HG03354 (cell line): ENCODE measurements around the gene PBX1.
A peak's percentile ranks its signal among the peaks of the same experiment; 100 is the strongest.

Experiments used
- ATAC-seq: cut with Tn5 transposase; IDR thresholded peaks from one replicate; pipeline ENCODE4 v1.9.1; 2021; ENCODE audit warnings: mild to moderate bottlenecking; ENCODE audit not compliant: unreplicated experiment, poor library complexity, severe bottlenecking

Gene PBX1

DNA sequence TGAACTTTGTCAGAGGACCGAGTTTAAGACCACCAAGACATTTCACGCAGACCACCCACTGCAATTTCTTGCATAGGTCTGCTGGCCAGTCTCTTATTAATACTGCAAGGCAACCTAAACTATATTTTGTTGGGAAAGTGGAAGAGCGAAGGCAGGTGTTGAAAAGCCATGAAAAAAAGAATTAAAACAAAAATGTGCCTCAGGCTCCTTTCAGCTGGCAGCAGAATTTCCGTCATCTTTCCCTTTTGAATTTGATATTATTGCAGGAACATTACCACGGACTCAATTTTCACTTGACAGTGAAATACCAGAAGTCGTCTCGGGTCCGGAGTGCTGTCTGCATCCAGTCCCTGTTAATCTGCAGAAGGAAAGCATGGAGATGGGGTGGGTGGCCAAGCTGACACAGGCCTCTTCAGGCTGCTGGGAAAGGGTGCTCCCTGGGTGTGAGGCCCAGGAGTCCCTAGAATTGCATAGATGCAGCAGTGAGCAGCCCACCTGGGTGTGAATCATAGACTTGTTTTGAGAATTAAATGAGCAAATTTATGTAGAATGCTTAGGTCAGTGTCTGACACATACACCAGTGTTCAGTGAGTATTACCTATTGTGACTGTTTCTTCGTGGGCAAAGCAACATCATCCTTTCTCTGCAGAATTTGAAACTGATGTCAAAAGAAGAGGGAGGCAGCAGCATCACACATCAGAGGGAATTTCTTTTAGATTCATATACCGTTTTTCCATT is 150.7 kb downstream of the PBX1 start:
- no peak for ATAC-seq

DNA sequence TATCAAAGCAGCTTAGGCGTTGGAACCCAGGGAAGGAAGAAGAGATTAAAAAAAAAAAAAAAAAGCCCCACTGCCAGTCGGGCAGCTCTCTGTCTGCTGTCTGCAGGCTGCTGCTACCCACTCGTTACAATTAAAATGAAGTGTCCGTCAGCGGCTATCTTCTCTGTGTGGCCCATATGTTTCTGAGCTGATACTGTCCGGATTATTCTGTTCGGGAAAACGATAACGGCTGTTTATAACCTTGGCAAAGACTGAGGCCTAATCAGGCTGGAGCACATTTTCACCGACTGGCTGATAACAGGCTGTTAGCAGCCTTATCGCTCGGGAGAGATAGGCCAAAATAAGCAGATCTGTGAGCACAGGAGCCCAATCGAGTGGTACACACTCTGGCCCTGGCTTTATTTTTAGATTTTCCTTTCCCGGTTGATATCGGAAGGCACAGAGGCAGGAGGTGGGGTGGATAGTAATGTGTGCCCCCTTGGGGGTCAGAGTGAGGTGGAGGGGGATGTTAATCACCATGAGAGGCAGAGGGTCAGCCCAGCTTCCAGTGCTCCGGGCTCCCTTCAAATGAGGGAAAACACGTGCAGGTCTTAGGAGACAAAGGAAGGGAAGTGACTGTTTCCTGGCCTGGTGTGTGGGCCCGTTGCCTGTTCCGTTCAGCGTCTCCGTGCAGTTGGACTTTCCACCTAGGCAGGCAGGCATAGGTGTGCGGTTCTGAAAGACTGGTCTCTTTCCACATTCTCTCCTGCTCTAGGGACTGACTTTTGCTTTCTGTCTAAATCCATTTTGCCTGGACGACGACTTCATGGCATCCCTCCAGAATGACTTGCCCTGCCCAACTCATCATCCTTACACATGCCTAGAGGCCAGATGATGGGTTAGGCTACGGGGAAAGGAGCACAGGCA is 153.4 kb downstream of the PBX1 start:
- ATAC-seq, result no peak

DNA sequence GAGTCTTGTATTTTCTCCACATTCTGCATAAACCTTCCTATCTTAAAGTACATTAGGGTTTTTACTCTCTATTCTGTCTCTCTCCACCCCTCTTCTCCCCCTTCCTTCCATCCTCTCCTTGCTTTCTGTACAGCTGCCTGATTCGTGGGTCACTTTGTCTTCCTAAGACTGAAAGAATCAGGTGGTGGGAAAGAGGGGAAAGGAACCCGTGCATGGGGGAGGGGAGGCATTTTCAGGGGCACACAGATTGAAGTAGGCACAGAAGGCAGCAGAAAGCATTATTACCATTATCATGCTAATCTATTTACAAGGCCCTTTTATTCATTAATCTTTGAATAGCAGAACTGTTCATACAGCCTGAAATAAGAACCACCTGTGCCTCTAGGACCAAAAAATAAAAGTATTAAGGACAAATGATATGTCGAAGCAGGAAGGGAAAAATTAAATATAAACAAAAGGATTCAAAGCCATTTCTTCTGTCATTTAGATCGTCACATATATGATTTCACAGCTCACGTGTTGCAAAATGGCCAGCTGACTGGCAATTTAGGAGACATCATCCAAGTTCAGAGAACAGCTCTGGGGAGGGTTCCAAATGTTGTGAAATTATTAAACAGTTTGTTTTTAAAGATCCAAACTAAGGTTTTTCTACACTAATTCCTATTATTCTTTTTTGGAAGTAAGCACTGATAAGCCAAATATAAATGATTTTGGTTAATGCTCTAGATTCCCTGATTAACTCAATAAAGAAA is 154.6 kb downstream of the PBX1 start:
- ATAC-seq, result no peak

DNA sequence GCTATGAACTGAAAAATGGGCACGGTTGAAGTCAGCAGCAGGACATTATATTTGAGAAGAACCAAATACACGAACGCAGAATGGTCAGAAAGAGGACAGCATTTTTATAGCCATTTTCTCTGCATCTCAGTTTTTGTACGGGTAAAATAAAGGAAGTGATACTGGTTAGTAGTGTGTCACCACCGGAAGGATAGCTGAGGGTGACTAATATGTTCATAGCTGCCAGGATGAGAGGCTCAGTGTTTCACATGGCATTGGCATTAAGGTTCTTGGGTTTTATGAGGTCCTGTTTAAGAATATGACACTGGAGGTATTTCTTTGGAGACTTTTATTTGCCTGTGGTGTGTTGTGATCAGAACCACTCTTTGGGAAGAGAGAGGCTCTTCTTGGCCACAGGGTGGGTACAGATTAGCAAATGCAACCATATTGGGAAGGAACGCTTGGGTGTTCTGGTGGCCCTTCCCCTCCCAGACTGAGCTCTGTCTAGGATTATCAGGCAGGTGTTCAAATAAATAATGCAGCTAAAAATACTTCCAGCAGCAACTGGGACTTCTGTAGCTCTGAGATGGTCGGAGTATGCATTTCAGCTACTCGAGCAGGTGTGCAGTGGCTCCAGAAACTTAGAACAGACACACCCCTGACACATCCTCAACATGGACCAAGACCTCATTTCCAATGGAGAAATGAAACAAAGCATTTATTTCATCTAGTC is 158.2 kb downstream of the PBX1 start:
- ATAC-seq, result peak; percentile 89

DNA sequence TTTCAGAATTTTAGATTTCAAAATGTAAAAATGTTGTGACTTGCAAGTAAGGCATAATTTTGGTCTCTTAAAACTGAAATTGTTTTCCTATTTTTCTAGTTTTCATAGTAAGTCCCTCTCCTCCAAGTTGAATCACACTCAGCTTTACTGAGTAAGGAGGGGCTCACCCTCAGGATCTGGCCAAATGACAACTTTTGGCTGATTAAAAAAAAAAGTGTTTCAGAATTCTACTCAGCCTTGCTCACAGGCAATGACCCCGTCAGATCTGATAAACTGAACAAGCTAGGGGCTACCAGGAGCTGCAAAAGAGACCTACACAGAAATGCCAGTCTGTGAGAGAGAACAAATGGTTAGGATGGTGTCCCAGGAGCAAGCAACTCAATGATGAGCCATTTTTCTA is 159.8 kb downstream of the PBX1 start:
- no peak for ATAC-seq

DNA sequence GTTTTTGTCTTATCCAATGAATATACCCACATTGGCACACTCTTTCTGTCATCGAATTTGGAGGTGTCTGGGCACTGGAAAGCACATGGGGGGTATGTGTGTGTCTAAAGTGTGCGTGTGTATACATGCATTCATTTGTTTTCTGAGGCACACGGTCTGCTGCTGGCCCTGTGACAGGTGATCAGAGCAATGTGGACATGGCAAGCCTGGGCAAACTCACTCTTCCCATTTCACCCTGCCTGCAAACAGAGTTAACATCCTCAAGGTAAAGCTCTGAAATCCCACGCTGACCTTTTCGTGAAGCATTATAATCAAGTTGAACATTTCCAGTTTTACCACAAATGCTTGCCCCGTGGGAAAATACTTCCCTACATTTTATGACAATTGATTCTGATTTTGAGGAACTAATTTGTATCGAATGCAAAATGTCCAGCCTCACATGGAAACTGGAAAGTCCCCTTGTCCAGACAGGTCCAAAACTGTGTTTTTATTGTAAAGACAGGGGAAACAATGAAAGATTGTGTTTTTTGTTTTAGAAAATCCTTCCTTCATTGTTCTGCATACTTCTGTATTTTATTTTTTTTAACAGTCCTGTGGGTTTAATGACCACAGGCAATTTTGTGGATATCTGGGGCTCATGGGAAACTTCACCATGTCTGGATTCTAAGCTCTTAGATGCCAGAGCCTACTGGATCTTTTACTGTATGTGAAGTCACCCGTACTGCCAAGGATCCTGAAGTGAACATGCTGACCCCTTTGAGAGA is 160.9 kb downstream of the PBX1 start:
- ATAC-seq, result no peak

DNA sequence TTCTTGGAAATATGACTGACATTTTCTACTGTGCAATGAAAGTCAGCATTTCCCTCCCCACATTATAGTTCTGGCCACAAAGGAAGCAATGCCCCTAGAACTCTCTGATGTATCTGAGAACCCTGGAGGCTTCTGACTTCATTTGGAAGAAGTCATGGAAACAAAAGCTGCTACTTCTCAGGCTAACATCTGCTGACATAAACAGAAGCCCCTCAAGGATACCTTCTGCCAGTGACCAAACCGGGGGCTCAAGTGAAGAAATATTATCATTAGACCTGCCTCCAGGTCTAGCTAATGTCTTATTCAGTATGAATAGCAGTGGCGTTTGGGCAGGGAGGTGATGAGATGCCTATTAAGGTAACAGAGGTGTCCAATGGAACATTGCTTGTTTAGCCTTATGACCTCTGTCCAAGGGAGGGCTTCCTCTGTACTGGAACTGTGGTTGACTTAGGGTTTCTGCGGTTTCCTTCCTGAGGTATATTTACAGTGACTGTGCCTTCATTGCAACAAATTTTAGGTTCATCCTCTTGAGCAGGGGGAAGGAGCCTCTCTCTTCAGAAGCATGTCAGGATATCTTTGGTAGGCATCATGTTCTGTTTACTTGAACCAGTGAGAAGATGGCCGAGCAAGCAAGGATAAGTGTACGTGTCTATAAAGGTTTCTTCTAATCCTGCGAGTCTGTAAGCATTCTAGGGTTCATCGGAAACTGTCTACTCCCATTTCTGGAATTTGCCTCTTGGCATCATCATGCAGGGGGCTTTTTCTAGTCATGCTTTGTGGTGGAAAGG is 161.7 kb downstream of the PBX1 start:
- ATAC-seq, result no peak

DNA sequence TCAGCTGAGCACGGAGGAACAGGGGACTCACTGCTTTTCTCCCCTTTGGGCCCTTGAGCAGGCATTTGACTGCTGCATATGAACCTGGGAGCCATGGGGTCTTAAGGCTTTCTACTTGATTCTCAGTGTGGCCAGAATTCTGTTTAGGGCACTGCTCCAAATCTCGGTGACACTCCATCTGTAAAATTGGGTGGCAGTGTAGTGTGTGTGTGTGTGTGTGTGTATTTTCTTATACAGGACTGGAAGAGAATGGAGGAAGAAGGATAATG is 162.2 kb downstream of the PBX1 start:
- no peak for ATAC-seq

DNA sequence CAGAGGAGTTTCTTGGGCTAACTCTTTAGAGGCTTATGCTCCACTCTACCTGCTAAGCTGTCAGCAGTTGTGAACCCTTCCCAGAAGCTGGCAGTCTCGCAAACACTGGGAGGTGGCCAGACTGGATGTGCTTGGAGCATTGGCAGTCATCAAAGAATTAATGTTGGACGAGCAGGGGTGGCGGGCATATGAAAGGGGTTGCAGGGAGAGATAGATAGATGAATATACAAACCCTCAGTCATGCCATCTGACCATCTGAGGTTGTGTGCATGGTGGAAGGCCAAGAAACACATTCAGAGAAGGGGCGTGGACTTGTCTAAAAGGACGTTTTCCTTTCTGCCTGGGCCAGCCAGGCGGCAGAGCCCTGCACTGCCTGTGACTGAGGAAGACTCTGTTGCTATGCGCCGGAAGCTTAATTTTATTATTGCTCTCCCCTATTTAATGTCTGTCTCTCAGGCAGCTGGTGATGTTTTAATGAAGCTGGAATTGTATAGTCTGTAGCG is 164.4 kb downstream of the PBX1 start:
- no peak for ATAC-seq

DNA sequence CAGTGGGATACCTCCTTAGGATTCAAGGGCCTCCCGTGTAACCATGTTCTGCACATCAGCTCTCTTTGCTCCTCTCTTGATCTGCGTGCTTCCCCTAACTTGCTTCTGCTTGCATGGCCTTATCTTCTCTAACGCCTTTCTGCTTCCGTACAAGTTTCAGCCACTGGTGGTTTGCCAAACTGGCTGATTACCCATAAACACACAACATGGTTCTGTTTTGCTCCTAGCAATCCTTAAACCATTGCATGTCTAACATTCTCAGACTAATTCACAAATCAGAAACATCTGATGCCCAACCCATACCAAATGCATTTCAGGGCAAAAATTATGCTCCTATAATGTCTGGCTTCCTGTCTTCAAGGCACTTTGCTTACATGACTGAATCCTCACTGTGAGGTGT is 166.4 kb downstream of the PBX1 start:
- ATAC-seq, result no peak

DNA sequence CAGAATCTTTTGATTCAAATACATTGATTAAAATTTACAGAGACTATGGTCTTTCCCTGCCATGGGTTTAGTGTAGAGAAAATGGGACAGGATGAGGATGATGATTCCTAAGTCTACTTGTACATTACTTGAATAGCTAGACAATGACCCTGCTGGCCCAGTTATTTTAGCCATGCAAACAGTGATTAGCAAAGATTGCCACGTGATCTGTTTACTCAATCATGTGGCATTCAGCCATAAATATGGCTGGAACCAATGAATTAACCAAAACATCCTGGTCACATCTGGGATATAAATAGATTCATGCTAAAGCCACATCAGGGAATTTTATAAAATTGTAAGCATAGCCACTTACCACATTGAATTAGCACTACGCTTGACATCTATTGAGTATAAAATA is 167.3 kb downstream of the PBX1 start:
- no peak for ATAC-seq

DNA sequence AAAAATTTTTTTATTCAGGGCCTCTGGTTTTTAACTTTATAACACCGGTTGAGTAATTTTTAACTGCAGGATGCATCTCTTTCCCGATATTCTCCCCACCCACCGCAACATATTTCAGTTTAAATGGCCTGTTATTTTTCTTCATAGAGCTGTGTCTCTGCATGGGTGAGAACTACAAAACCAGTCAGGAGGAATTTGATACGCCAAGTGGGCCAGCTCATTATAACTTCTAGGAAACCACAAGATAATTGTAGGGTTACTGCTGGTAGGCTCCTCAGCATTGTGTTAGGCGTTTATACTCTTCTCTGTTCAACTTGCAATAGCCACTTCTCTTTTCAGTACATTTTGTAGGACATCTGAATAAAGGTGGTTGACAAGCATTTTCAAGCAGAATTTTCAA is 169.7 kb downstream of the PBX1 start:
- ATAC-seq, result no peak

DNA sequence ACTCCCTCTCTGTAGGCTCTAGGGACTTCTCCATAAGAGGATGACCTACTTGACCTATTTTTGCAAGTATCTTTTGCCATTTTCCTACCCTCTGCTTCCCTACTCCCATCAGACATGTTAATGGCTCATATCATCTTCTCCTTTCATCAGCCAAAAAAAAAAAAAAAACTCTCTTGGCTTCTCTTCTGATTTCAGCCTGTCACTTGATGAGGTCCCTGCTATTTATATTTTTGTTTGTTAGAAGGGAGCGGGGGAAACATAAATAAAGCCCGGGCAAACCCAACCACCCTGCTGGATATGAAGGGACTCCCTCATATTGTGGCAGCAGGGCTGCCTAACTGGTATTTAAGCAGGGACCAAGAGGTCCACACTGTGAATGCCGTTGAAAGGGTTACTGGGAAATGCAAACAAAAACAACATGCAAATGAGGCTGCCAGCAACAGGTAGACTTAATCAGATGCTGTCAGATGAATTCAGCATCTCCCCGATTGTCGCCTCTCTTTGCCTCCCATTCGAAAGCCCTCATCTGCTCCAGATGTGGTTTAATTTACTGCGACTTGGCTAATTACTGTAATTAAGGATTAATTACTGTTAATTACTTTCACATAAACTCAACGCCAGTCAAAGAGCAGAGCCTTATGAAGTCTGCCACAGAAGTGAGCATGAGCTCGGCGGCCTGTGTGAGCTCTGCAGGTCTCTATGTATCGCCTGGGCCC is 172.3 kb downstream of the PBX1 start:
- no peak for ATAC-seq

DNA sequence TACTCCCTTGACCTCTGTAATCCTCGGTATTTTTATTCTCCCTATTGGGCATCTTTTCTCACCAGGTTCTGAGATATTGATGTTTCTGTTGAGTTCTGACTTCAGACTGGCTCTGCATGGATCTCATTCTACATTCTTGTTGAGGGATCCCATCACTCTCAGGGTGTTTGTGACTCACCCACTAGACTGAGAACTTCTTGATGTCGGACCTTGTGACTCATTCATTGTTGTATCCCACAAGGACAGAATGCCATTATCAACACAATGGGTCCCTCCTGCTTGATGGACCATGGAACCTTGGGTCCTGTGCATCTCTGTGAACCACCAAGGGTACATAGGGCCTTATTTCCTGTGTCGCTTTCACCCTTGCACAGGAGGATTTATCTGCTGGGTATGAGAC is 174.1 kb downstream of the PBX1 start:
- ATAC-seq, result no peak

DNA sequence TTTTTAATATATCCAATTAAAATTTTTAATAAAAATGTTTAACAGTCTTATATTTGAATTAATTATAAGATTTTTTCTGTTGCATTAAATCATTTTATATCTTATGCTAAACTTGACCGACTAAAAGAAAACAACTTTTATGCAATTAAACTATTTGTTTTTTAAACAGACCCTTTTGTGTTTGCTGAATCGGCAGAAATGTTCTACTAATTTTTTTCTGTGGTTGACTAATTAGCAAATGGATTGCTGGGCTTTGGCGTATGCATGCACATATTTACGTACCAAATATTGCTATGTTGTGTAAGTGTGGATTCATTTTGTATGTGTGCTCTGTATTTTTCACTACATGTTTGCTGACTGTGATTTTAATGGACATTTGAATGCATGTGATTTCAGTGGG is 174.8 kb downstream of the PBX1 start:
- no peak for ATAC-seq

DNA sequence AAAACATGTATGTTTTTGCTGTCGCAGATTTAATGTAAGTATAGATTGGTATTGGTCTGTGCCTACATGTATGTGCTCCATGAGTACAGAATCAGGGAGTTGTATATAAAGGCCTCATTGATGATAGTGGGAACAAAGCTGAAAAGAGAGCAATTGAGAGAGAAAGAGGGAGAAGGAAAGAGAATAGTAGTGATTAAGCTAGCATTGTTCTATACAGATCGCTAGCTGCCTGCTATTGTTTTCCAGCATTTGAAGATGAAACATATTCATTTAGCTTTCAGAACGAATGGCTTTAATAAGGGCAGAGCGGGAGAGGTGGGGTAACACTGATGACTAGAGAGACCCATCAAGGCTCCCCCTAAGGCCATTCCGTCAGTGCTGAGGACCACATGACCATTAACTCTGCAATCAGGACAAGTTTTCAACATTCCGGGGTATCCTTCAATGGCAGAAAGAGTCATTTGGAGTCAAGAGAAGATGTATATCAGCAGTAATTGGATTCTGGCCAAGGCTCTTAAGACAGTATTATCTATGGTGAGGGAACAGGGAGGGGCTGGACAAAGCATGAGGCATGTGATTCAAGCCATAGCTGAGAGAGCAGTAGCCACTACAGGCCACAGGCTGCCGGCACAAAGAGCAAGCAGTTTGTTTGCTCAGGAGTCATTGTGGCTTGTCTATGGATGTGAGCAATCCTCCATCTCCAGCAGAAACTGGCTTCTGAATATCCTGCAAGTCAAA is 176.5 kb downstream of the PBX1 start:
- no peak for ATAC-seq

DNA sequence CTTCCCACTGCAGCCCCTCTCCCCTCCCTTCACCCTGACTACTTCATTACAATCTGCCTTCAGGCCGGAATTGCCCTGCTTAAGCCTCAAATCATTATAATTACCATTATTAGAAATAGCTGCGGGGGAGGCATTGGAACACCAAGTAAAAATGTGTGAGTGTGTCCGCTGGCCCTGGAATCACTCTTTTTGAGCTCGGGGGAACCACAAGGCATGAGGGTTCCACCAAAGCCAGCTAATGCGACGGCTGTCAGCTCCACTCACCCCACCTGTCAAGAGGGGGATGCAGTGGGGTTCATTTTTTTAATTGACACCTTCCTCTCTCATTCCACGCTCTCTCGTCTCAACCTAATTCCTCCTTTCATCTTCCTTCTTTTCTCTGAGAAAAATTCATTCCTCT is 177.2 kb downstream of the PBX1 start:
- no peak for ATAC-seq
